GM23248 (cell line): Measurements from ENCODE around the gene MAP1A.

Experiments used
- EZH2 ChIP-seq: fragments of 200-600 bp; sonication (generic); IDR thresholded peaks from 2 replicates; pipeline ENCODE4 v1.6.1; 2018; ENCODE audit warnings: antibody characterized with exemption, mild to moderate bottlenecking; ENCODE audit not compliant: insufficient read depth, poor library complexity, severe bottlenecking
- EZH2phosphoT487 ChIP-seq: fragments of 200-600 bp; sonication (generic); IDR thresholded peaks from 2 replicates; pipeline ENCODE4 v1.6.1; 2018; ENCODE audit warnings: antibody characterized with exemption, moderate library complexity, mild to moderate bottlenecking, low read depth; ENCODE audit not compliant: insufficient read depth

DNA sequence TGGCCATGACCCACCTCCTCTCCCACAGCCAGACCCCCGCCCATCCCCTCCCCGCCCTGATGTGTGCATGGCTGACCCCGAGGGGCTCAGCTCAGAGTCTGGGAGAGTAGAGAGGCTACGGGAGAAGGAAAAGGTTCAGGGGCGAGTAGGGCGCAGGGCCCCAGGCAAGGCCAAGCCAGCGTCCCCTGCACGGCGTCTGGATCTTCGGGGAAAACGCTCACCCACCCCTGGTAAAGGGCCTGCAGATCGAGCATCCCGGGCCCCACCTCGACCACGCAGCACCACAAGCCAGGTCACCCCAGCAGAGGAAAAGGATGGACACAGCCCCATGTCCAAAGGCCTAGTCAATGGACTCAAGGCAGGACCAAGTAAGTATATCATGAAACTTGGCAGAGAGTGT is 11.7 kb downstream of the MAP1A start:
- TF ChIP-seq EZH2phosphoT487: no peak
- TF ChIP-seq EZH2: no peak
